Aorta (tissue), 5 donors: ENCODE results near the gene GJB1. TPM values are rescaled to one million over a fixed set of nuclear protein-coding genes. Genes with fewer than 3 reads are reported as not detected.
"Not testable (repeated sequence)": the region's sequence is repeated elsewhere in the genome, so short reads cannot be mapped to it uniquely, and the experiment has no call there.

Source experiments
- ATAC-seq: fragments of 200-7000 bp; cut with Tn5 transposase; one replicate; pipeline ENCODE4 v1.9.1; 2022; ENCODE audit warnings: moderate library complexity; ENCODE audit not compliant: low FRiP score
- DNase-seq, 2 donors: peaks; one replicate each; pipeline ENCODE4 v3.0.0-alpha.2; 2020
- H3K27ac ChIP-seq, 2 donors: one replicate each; pipeline ENCODE4 v1.5.1; 2013; ENCODE audit warnings: low read length in 2 of 2, mild to moderate bottlenecking in 2 of 2, moderate library complexity in 2 of 2, control low read depth in 1 of 2, inconsistent platforms in 1 of 2, low read depth in 1 of 2
- H3K27me3 ChIP-seq, 2 donors: one replicate each; pipeline ENCODE4 v1.6.1; 2013; ENCODE audit warnings: control low read depth in 1 of 2, low read length in 1 of 2, mild to moderate bottlenecking in 1 of 2, moderate library complexity in 1 of 2; ENCODE audit not compliant: insufficient read depth in 2 of 2, control insufficient read depth in 1 of 2
- H3K36me3 ChIP-seq, 2 donors: one replicate each; pipeline ENCODE4 v1.6.1; 2013; ENCODE audit warnings: control low read depth in 1 of 2, low read length in 1 of 2, mild to moderate bottlenecking in 1 of 2; ENCODE audit not compliant: insufficient read depth in 2 of 2, control insufficient read depth in 1 of 2
- H3K4me1 ChIP-seq, 2 donors: one replicate each; pipeline ENCODE4 v1.6.1; 2013; ENCODE audit warnings: low read length in 2 of 2, control low read depth in 1 of 2, mild to moderate bottlenecking in 1 of 2, moderate library complexity in 1 of 2; ENCODE audit not compliant: insufficient read depth in 2 of 2, control insufficient read depth in 1 of 2
- H3K4me3 ChIP-seq, 2 donors: one replicate each; pipeline ENCODE4 v1.5.1; 2013; ENCODE audit warnings: low read length in 2 of 2, control low read depth in 1 of 2, mild to moderate bottlenecking in 1 of 2
- H3K9me3 ChIP-seq: one replicate; pipeline ENCODE4 v1.6.1; 2013; ENCODE audit warnings: mild to moderate bottlenecking, low read length; ENCODE audit not compliant: control insufficient read depth
- WGBS, 2 donors: extraction: QIAGEN DNeasy Blood & Tissue Kit; methylation state at CpG; one replicate each; pipeline ENCODE4 v1.1.7; 2013; 5-methylcytosine and 5-hydroxymethylcytosine counted together
- intact Hi-C, 2 donors: fragments of 100-400 bp; cut with DNase I; formaldehyde crosslinking; loops; one replicate each; pipeline versions ENCODE4 v1.14.2 to v1.15.0; 2022
- long read RNA-seq, 2 donors: library from polyadenylated mRNA; unstranded; transcript quantifications; one replicate each; pipeline ENCODE4 v2.0.0, GENCODE V29; 2020 to 2021
- polyA plus RNA-seq, 2 donors: library from polyadenylated mRNA; stranded (reverse); fragments of 200-250 nt; gene quantifications; one replicate each; pipeline ENCODE4 v1.2.3, GENCODE V29; 2013
- total RNA-seq, 2 donors: library from RNA; stranded (reverse); fragmentation: NEBNext Ultra II Directional; extraction: Animal tissue kit (Norgen Biotek cat#: 25700); gene quantifications; one replicate each; pipeline ENCODE4 v1.2.1, GENCODE V29; 2021
- donor health status: healthy with polysubstance abuse.
- donor health status: Bipolar disorder and iron deficiency.
- donor health status: DM: no; HTN: no; CAD: no.
- donor health status: DM: no; HTN: no; CAD: no.
- donor health status: DM: yes; HTN: yes; CAD: no.

The GJB1 gene
- not detected for total RNA-seq
- 1 to 10 TPM in 1 of 2 donors, not detected in 1; 2.0 TPM for polyA plus RNA-seq
- long read RNA-seq, donor 1, result 0 reads
- long read RNA-seq, donor 2, result 0 reads

- intact Hi-C loops, result no loop called here
- no peak within 1 kb of the TSS for H3K4me3 ChIP-seq
- peaks cover 0 to 2% of the 10 kb centered on the region in 2 donors for H3K27me3 ChIP-seq
- WGBS, 2 donors, result 64 to 84% methylated on average over 18 of the region's 18 CpGs
- no peaks in the 10 kb centered on the region for H3K9me3 ChIP-seq
- DNase-seq, result no peak
- no peak within 1 kb of the TSS for H3K27ac ChIP-seq
- no peaks in the 10 kb centered on the region for H3K36me3 ChIP-seq
- ATAC-seq, result no peak
- H3K4me1 ChIP-seq, result no peaks in the 10 kb centered on the region
Observed at GRCh38 chrX:71222929-71223328, at the start of gene GJB1. Gene GJB1 (plus strand): TSS chrX:71223224. CDS start chrX:71223708, 484 bp downstream.

GRCh38 chrX:71173440-71173839 lies 49.6 kb upstream of the GJB1 start:
- Histone ChIP-seq H3K27ac (no peak overlapping the region), H3K36me3 (no peaks in the 10 kb centered on the region), H3K27me3 (no peaks in the 10 kb centered on the region), H3K9me3 (no peaks in the 10 kb centered on the region), H3K4me3 (no peak overlapping the region), H3K4me1 (no peaks in the 10 kb centered on the region)
- intact Hi-C loops, result loop anchor here in 1 of 2 donors (10.0 kb wide), 1 partner anchor 409 kb away; no protein-coding TSS in a partner anchor
- WGBS, 2 donors, result 48 to 63% methylated on average over 2 of the region's 2 CpGs
- DNase-seq (no peak), ATAC-seq (no peak)

GRCh38 chrX:71174795-71175194 lies 48.2 kb upstream of the GJB1 start:
- WGBS, 2 donors, result 85 to 86% methylated on average over 1 of the region's 1 CpG
- Histone ChIP-seq H3K4me1 (no peaks in the 10 kb centered on the region), H3K9me3 (no peaks in the 10 kb centered on the region), H3K27ac (no peak overlapping the region), H3K27me3 (no peaks in the 10 kb centered on the region), H3K36me3 (no peaks in the 10 kb centered on the region), H3K4me3 (no peak overlapping the region)
- ATAC-seq (no peak), DNase-seq (no peak)
- intact Hi-C loops, result loop anchor here in 1 of 2 donors (5.0 to 10.0 kb wide), 2 partner anchors 202 to 410 kb away; no protein-coding TSS in a partner anchor

- Histone ChIP-seq H3K9me3 (no peaks in the 10 kb centered on the region), H3K36me3 (no peaks in the 10 kb centered on the region), H3K27ac (no peak overlapping the region), H3K4me3 (no peak overlapping the region), H3K4me1 (no peaks in the 10 kb centered on the region), H3K27me3 (no peaks in the 10 kb centered on the region)
- 77 to 92% methylated on average over 5 of the region's 5 CpGs for WGBS, 2 donors
- no peak for ATAC-seq
- intact Hi-C loops, result loop anchor here in 1 of 2 donors (5.0 to 10.0 kb wide), 2 partner anchors 203 to 411 kb away; no protein-coding TSS in a partner anchor
- DNase-seq, result no peak
Observed at GRCh38 chrX:71175531-71175930, 47.5 kb upstream of the GJB1 start.

- H3K36me3 ChIP-seq, result no peaks in the 10 kb centered on the region
- no peak overlapping the region for H3K27ac ChIP-seq
- no peak overlapping the region for H3K4me3 ChIP-seq
- no peaks in the 10 kb centered on the region for H3K27me3 ChIP-seq
- H3K4me1 ChIP-seq, result no peaks in the 10 kb centered on the region
- DNase-seq (no peak), ATAC-seq (no peak)
- no peaks in the 10 kb centered on the region for H3K9me3 ChIP-seq
- intact Hi-C loops, result loop anchor here in 1 of 2 donors (5.0 to 10.0 kb wide), 2 partner anchors 205 to 413 kb away; no protein-coding TSS in a partner anchor
- 57 to 71% methylated on average over 3 of the region's 3 CpGs for WGBS, 2 donors
Observed at GRCh38 chrX:71177327-71177726, 45.7 kb upstream of the GJB1 start.

- DNase-seq (no peak), ATAC-seq (no peak)
- Histone ChIP-seq H3K9me3 (no peaks in the 10 kb centered on the region), H3K36me3 (no peaks in the 10 kb centered on the region), H3K27ac (no peak overlapping the region), H3K4me1 (no peaks in the 10 kb centered on the region), H3K4me3 (no peak overlapping the region), H3K27me3 (no peaks in the 10 kb centered on the region)
- 1% methylated on average over 4 of the region's 4 CpGs for whole genome bisulfite sequencing, 2 donors
- intact Hi-C loops, result loop anchor here in 1 of 2 donors (5.0 to 10.0 kb wide), 2 partner anchors 207 to 414 kb away; no protein-coding TSS in a partner anchor
Observed at GRCh38 chrX:71178908-71179307, 44.1 kb upstream of the GJB1 start.

GRCh38 chrX:71180579-71181265 lies 42.3 kb upstream of the GJB1 start:
- intact Hi-C loops, result loop anchor here in 1 of 2 donors (5.0 to 10.0 kb wide), 2 partner anchors 184 to 208 kb away; partner anchors contain the start of gene TAF1
- ATAC-seq, H3K27me3 ChIP-seq, H3K4me3 ChIP-seq, H3K27ac ChIP-seq, H3K36me3 ChIP-seq, DNase-seq, H3K9me3 ChIP-seq, H3K4me1 ChIP-seq: not testable (repeated sequence)
- 82 to 87% methylated on average over 9 of the region's 9 CpGs for WGBS, 2 donors

- WGBS, 2 donors, result 3 to 37% methylated on average over 10 of the region's 10 CpGs
- peak overlapping the region in 1 of 2 donors; percentile 71 for H3K27ac ChIP-seq
- intact Hi-C loops, result loop anchor here in 1 of 2 donors (5.0 to 10.0 kb wide), 2 partner anchors 183 to 209 kb away; partner anchors contain the start of gene TAF1
- no peaks in the 10 kb centered on the region for H3K4me1 ChIP-seq
- no peaks in the 10 kb centered on the region for H3K27me3 ChIP-seq
- no peak for ATAC-seq
- DNase-seq, result no peak
- H3K4me3 ChIP-seq, result peak overlapping the region; percentile 21 to 69
- no peaks in the 10 kb centered on the region for H3K9me3 ChIP-seq
- H3K36me3 ChIP-seq, result no peaks in the 10 kb centered on the region
Observed at GRCh38 chrX:71181558-71181909, 41.5 kb upstream of the GJB1 start.
